ENCODE results near the gene REC8. TPM values are rescaled to one million over a fixed set of nuclear protein-coding genes. Genes with fewer than 3 reads are reported as not detected.

Gene REC8
- 2.3 and 8.1 TPM in 2 replicates for total RNA-seq

GRCh38 chr14:24171422-24172260 is at the start of gene REC8:
TSS of gene REC8 (plus strand) at chr14:24172080. CDS start at chr14:24172553, 473 bp downstream.

GRCh38 chr14:24130380-24130716 is 41.5 kb upstream of the REC8 start, which contains the start of gene FITM1:
TSS of gene FITM1 (plus strand) at chr14:24130659. CDS start at chr14:24131564, 905 bp downstream.

DNA sequence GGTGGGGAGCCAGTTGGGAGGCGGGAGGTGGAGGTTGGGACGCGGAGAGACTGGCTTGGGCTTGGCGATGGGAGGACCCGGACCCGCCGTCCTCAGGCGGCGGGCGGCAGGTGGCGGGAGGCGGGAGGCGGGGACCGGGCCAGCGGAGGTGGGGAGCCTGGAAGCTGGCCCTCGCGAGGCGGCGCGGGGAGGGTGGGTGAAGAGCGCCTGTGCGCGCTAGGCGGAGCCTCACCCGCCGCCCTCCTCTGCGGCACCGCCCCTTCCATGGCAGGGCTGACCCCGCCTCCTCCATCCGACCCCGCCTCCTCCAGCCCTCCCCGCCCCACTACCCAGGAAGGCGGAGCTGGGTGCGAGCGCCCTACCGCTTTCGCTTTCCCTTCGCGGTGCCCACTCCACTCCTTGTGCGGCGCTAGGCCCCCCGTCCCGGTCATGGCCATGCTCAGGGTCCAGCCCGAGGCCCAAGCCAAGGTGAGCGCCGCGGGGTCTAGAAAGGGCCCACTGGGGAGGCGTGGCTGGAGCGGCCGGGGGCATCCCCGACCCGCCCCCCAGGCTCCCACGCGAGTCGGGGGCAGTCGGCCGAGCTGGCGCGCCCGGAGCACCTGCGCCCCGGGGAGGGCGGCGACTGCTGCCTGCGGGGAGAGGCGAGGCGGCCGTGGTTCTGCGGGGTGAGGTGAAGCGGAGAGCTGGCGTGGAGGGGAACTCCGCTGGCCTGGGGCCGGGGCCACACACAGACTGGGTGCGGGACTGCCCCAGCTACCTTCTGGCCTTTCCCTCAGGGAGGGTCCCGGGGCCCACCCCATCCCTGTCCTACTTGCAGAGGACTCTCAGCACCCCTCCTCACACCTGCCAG is 35.8 kb upstream of the REC8 start, which contains the start of gene PSME1:
Gene PSME1 (plus strand): TSS at position 361 of the 850 bp plus-strand sequence. CDS start 69 bp downstream, at position 430.

GRCh38 chr14:24141097-24141880 is 30.6 kb upstream of the REC8 start, which contains the start of gene EMC9:
TSS of gene EMC9 (minus strand) at chr14:24141591. CDS start at chr14:24141304, 287 bp downstream.

GRCh38 chr14:24146453-24146977 is 25.4 kb upstream of the REC8 start, which contains the start of gene PSME2:
TSS of gene PSME2 (minus strand) at chr14:24146610. CDS start at chr14:24146581, 29 bp downstream.

DNA sequence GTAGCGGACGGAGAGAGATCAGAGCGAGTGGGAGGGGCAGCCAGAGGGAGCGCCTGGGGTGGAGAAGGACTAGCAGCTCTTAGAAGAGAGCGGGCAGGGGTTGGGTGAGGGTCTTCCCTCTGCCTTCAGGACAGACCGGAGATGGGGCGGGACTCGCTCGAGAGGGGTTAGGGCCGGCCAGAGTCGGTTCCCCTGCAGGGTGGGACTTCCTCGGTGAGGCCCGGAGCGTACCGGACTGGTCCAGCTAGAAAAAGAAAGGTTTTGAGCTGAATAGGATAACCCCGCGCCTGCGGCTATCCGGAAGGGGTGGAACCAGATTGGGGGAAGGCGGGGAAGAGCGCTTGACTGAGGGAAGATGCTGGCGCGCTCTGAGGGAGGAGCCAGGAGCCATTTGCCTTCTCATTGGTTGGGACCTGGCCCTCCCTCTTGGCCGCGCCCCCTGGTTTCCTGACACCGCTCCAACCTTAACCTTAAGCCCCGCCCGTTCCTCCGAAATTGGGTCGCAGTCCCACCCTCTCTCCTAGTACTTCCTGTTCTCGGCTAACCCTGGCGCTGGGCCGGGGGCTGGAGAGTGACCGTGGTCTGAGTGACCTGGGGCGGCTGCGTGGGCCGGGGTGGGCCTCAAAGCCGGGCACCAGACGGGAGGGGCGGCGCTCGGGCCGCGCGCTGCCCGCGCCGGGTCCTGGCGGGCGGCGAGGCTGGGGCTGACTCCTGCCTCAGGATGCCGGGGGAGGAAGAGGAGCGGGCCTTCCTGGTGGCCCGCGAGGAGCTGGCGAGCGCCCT is 24.7 kb upstream of the REC8 start, which contains the start of gene RNF31:
Gene RNF31 (plus strand): TSS at position 521 of the 783 bp plus-strand sequence. CDS start 201 bp downstream, at position 722.

GRCh38 chr14:24160850-24161804 is 10.8 kb upstream of the REC8 start, which contains the start of gene IRF9:
TSS of gene IRF9 (plus strand) at chr14:24161265. CDS start at chr14:24162145, 880 bp downstream.

GRCh38 chr14:24188251-24189058 is 16.6 kb downstream of the REC8 start, which contains the start of gene IPO4:
TSS of gene IPO4 (minus strand) at chr14:24188816. CDS start at chr14:24188787, 29 bp downstream.

GRCh38 chr14:24195186-24196070 is 23.5 kb downstream of the REC8 start, which contains the start of gene TM9SF1:
TSS of gene TM9SF1 (minus strand) at chr14:24195441. CDS start at chr14:24195019, 422 bp downstream.

GRCh38 chr14:24212924-24213865 is 41.3 kb downstream of the REC8 start, which contains the start of gene CHMP4A:
TSS of gene CHMP4A (minus strand) at chr14:24213488. CDS start at chr14:24213439, 49 bp downstream.

DNA sequence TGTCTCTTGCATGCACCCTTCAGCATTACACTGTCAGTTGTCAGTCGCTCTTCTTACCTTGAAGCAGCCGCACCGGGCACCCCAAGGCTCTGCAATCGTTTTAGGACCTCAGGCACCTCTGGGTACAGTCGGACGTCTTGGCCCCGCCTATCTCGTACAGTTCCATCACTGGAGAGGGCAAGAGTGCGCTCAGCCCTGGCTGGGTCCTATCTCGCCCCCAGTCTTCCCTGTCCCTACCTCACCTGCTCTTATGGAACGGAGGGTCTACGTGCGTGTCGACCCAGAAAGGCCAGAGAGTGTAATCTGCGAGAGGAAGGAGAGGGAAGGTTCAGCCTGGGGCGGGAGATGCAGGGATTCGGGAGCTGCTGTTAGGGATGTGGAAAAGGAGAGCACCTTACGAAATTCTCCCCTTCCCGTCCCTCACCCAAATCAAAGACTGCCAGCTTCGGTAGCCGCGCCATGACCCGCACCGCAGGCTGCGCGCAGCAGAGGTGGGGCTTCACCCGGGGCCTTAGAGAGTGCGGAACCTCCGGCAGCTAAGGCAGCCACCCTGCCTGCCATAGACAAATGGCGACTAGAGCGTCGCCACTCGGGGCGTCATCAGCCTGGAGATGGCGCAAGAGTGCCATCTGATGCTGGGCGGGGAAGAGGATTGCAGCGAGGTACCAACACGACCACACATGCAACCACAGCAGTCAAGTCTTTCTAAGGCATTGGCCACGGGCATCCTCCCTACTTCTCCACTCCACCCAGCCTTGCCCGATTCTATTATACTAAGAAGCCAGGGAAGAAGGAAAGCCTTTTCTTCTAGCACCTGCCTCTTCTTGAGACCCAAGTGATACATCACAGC is 43.8 kb downstream of the REC8 start, which contains the start of gene MDP1:
Gene MDP1 (minus strand): TSS at position 572 of the 850 bp plus-strand sequence. CDS start 111 bp downstream, at position 461.

All from thoracic aorta endothelial cell (primary cell).